Ascending aorta (tissue), 2 donors: ENCODE data around the gene TNFAIP6. TPM values are rescaled to one million over a fixed set of nuclear protein-coding genes. Genes with fewer than 3 reads are reported as not detected.

Experiments
- DNase-seq, 2 donors: peaks; one replicate each; pipeline ENCODE4 v3.0.0-alpha.2; 2019; ENCODE audit warnings: low spot score in 2 of 2
- H3K27ac ChIP-seq, 2 donors: fragments of 200-600 bp; sonication (generic); one replicate each; pipeline ENCODE4 v1.5.1; 2016 to 2017; ENCODE audit warnings: mild to moderate bottlenecking in 1 of 2
- H3K27me3 ChIP-seq: fragments of 200-600 bp; sonication (generic); one replicate; pipeline ENCODE4 v1.5.1; 2017
- H3K36me3 ChIP-seq, 2 donors: fragments of 200-600 bp; sonication (generic); one replicate each; pipeline ENCODE4 v1.5.1; 2016
- H3K4me1 ChIP-seq, 2 donors: fragments of 200-600 bp; sonication (generic); one replicate each; pipeline ENCODE4 v1.5.1; 2016 to 2017; ENCODE audit warnings: mild to moderate bottlenecking in 1 of 2
- H3K4me3 ChIP-seq, 2 donors: fragments of 200-600 bp; sonication (generic); one replicate each; pipeline ENCODE4 v1.5.1; 2016 to 2017; ENCODE audit warnings: mild to moderate bottlenecking in 1 of 2
- H3K9me3 ChIP-seq, 2 donors: fragments of 200-600 bp; sonication (generic); one replicate each; pipeline ENCODE4 v1.5.1; 2016
- CTCF ChIP-seq, 3 experiments: fragments of 200-600 bp in 2 of 3; fragments of 450-650 bp in 1 of 3; sonication (generic) in 2 of 3; IDR thresholded peaks; one replicate each; pipeline ENCODE4 v1.5.1; 2016 to 2019; ENCODE audit warnings: antibody characterized with exemption in 3 of 3, mild to moderate bottlenecking in 1 of 3, moderate library complexity in 1 of 3
- intact Hi-C: fragments of 100-400 bp; cut with DNase I; formaldehyde crosslinking; loops from one replicate; pipeline ENCODE4 v1.15.1; 2023
- total RNA-seq: library from RNA; depleted of rRNA; stranded (reverse); fragments of >200 nt; gene quantifications from one replicate; pipeline ENCODE4 v1.1.0, GENCODE V29; 2016

The TNFAIP6 gene
- total RNA-seq, 1 donor from 2014 or later: 13.6 TPM

GRCh38 chr2:151422917-151423439, 65.6 kb downstream of the TNFAIP6 start:
- intact Hi-C loops: no loop called here
- TF ChIP-seq CTCF (IDR thresholded peaks at IDR 0.05): no peak
- H3K36me3 ChIP-seq: peaks cover 52 to 63% of the 10 kb centered on the region in 2 donors
- no peak for DNase-seq
- H3K4me3 ChIP-seq: no peak overlapping the region
- H3K9me3 ChIP-seq: no peaks in the 10 kb centered on the region
- no peaks in the 10 kb centered on the region for H3K4me1 ChIP-seq
- no peaks in the 10 kb centered on the region for H3K27me3 ChIP-seq
- no peak overlapping the region for H3K27ac ChIP-seq

- no peaks in the 10 kb centered on the region for H3K27me3 ChIP-seq
- peaks cover 49 to 55% of the 10 kb centered on the region in 2 donors for H3K36me3 ChIP-seq
- no peak for TF ChIP-seq CTCF (IDR thresholded peaks at IDR 0.05)
- intact Hi-C loops: no loop called here
- no peaks in the 10 kb centered on the region for H3K4me1 ChIP-seq
- H3K27ac ChIP-seq: no peak overlapping the region
- DNase-seq: no peak
- H3K4me3 ChIP-seq: no peak overlapping the region
- H3K9me3 ChIP-seq: no peaks in the 10 kb centered on the region
These were observed 66.4 kb downstream of the TNFAIP6 start for GRCh38 chr2:151423760-151424159.

Other genes with a start within 250 kb of the TNFAIP6 start
- 0.96 TPM for gene RBM43, start 95.7 kb upstream of the TNFAIP6 start, total RNA-seq
- 9.9 TPM for gene NMI, start 67.9 kb upstream of the TNFAIP6 start, total RNA-seq
- 10.7 TPM for gene RIF1, start 52.3 kb downstream of the TNFAIP6 start, total RNA-seq